NCI-H1436 (cell line): ENCODE results near the gene GNA15.

Source experiments
- DNase-seq: peaks from one replicate; lab custom pipeline; 2025; lab: John Stamatoyannopoulos, UW

GNA15 gene

DNA sequence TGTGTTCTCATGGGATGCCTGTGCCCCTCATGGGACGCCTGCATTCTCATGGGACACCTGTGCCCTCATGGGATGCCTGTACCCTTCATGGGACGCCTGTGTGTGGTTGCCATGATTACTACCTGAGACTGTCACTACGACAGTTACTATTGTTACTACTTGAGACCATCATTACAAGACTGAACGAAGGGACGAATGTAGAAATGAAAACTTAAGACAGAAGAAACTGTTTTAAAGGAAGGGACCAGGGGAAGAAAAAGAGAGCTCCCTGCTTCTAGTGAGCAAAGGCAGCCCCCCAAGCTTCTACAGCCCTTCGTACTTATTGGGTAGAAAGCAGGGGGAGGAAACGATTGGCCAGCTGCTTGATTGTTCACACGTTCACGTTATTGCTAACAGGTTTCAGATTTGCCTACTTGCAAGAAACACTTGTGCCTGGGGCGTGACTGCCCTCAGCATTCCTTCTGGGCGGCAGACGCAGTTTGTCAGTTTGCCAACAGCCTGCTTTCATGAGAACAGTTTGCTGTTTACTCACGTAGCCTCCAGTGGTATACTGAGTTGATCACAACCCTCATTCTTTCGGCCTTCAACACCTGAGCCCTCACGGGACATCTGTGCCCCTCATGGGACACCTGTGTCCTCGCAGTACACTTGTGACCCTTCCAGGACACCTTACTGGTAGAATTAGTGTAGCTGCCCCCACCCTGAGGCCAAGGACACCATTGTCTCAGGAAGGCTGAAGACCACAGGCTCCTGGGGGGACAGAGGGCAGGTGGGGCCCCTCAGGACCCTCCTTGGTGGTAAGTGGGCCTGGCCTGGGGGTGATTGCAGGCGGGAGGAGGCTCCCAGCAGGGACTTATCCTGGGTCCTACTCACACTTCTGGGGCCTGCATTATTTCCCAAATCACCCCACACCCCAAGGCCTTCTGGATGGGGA is 40.2 kb downstream of the GNA15 start:
- DNase-seq: peak; percentile 8

DNA sequence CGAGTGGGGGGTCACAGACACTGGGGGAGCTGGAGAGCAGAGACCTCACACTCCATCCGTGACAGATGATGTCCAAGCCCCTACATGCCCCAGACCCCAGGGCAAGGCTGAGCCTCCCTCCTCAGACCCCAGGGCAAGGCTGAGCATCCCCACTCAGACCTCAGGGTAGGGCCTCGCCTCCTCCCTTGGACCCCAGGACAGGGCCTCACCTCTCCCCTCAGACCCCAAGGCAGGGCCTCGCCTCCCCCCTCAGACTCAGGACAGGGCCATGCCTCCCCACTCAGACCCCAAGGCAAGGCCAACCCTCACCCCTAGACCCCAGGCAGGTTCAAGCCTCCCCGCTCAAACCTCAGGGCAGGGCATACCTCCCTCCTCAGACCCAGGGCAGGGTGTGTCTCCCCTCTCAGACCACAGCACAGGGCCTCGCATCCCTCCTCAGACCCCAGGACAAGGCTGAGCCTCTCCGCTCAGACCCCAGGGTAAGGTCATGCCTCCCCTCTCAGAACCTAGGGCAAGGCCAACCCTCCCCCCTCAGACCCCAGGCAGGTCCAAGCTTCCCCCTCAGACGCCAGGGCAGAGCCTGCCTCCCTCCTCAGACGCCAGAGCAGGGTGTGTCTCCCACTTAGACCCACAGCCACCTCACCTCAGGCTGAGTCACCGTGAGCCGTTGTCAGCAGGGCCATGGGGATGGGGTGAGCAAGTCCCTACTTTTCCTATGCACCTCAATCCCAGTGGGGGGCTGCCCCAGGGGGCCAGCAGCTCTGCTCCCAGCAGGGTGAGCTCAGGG is 41.1 kb downstream of the GNA15 start:
- no peak for DNase-seq

DNA sequence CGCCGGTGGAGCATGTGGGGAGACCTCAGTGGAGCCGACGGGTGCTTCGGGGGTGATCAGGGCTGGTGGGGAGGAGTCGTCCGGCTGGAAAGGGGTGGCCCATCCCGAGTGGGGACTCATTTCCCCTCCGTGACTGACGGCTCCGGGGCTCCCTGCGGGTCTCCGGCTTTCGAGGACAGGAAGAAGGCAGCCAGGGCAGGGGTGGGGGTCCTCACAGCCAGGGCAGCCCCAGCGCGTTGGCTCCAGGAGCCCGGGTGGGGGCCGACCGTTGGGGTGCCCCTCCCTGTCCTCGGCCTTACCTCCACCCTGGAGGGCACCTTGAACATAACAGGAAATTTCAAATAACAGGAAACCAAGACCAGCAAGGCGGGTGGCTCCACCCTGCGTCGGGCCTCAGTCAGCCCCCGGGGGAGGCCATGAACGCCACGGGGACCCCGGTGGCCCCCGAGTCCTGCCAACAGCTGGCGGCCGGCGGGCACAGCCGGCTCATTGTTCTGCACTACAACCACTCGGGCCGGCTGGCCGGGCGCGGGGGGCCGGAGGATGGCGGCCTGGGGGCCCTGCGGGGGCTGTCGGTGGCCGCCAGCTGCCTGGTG is 42.6 kb downstream of the GNA15 start, which contains the start of gene S1PR4:
Gene S1PR4 (plus strand): TSS at position 393 of the 596 bp plus-strand sequence. CDS start 24 bp downstream, at position 417.
- DNase-seq: no peak

DNA sequence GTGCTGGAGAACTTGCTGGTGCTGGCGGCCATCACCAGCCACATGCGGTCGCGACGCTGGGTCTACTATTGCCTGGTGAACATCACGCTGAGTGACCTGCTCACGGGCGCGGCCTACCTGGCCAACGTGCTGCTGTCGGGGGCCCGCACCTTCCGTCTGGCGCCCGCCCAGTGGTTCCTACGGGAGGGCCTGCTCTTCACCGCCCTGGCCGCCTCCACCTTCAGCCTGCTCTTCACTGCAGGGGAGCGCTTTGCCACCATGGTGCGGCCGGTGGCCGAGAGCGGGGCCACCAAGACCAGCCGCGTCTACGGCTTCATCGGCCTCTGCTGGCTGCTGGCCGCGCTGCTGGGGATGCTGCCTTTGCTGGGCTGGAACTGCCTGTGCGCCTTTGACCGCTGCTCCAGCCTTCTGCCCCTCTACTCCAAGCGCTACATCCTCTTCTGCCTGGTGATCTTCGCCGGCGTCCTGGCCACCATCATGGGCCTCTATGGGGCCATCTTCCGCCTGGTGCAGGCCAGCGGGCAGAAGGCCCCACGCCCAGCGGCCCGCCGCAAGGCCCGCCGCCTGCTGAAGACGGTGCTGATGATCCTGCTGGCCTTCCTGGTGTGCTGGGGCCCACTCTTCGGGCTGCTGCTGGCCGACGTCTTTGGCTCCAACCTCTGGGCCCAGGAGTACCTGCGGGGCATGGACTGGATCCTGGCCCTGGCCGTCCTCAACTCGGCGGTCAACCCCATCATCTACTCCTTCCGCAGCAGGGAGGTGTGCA is 43.3 kb downstream of the GNA15 start:
- DNase-seq: no peak

DNA sequence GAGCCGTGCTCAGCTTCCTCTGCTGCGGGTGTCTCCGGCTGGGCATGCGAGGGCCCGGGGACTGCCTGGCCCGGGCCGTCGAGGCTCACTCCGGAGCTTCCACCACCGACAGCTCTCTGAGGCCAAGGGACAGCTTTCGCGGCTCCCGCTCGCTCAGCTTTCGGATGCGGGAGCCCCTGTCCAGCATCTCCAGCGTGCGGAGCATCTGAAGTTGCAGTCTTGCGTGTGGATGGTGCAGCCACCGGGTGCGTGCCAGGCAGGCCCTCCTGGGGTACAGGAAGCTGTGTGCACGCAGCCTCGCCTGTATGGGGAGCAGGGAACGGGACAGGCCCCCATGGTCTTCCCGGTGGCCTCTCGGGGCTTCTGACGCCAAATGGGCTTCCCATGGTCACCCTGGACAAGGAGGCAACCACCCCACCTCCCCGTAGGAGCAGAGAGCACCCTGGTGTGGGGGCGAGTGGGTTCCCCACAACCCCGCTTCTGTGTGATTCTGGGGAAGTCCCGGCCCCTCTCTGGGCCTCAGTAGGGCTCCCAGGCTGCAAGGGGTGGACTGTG is 44.0 kb downstream of the GNA15 start:
- no peak for DNase-seq

DNA sequence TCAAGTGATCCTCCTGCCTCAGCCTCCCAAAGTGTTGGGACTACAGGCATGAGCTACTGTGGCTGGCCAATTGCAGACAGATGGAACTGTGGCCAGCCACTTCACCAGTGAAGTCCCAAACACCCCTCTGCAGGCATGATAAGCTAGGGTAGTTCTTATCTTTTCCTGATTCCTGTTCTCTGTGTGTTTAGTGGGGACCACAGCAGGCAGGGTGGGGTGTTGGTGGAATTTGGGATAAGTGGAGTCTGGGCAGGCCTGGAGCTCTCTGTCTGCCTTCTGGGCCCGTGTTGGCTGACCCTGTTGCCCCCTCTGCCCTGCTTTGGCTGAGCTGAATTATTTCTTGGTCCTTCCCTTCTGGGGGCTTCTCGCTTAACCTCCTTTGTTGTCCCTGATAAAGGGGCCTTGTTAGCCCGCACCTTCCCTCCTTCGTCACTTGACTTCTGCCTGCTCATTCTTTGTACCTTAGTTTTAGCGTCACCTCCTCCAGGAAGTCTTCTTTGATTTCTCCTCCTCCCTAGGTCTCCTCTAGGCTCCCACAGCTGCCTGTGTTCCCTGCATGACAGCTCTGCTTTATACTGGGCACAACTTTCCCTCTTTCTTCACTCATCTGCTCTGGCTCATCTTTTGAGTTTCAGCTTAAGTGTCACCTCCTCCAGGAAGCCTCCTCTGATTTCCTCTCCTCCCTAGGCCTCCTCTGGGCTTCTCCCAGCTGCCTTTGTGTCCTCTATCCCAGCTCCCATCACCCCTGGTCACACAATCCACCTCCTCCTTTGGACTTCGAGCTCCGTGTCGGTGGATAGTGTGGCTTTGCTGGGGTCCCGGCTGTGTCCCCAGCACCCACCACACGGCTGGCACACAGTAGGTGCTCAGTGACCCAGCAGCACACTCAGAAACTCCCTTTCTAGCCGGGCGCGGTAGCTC is 48.1 kb downstream of the GNA15 start:
- no peak for DNase-seq

DNA sequence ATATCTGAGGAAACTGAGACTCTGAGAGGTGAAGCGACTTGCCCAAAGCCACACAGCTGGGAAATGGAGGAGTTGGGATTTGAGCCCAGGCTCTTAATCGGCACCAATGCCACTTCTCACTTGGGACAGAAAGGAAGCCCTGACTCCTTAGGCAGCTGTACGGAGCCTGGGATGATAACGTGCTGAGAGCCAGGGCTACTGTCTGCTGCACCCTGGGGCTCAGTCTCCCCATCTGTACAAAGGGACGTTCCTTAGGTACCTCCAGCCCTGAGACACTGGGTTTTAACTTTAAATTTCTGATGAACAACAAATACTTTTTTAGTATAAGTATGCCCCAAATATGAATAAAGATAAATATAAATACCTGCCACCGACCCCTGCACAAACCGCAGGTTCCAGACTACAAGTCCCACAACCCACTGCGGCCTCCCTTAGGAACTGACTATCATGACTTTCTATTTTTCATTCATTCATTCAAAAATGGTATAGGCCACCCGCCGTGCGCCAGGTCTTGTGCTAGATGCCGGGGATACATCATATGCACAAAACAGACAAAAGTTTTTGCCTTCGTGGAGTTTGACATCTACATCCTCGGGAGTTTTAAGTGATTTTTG is 49.1 kb downstream of the GNA15 start:
- peak; percentile 47 for DNase-seq

DNA sequence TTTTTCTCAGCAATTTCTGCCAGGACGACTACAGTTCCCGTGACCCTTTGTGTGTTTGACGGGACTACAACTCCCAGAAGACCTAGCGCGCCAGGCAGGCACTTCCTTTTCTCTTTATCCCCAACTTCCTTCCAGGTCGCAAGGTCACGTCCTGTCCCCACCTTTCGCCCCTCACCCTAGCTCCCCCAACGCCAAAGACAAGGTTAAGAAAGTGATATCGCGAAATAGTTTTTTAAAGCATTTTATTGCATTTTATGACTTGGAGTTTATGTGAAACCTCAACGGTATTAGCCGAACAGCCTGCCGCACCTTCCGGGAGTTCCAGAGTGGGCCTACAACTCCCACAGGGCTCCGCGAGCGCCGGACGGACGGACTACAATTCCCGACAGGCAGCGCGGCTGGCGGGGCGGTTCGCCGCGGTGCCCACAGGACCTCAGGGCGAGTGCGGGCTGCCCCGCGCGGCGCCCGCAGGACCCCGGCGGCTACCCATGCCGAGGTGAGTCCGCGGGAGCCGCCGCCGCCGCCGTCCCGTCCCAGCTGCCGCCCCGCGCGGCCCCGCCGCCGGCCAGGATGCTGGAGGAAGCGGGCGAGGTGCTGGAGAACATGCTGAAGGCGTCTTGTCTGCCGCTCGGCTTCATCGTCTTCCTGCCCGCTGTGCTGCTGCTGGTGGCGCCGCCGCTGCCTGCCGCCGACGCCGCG is 49.8 kb downstream of the GNA15 start, which contains the start of gene NCLN:
Gene NCLN (plus strand): TSS at position 470 of the 699 bp plus-strand sequence. CDS start 101 bp downstream, at position 571.
- DNase-seq: peak; percentile 91

DNA sequence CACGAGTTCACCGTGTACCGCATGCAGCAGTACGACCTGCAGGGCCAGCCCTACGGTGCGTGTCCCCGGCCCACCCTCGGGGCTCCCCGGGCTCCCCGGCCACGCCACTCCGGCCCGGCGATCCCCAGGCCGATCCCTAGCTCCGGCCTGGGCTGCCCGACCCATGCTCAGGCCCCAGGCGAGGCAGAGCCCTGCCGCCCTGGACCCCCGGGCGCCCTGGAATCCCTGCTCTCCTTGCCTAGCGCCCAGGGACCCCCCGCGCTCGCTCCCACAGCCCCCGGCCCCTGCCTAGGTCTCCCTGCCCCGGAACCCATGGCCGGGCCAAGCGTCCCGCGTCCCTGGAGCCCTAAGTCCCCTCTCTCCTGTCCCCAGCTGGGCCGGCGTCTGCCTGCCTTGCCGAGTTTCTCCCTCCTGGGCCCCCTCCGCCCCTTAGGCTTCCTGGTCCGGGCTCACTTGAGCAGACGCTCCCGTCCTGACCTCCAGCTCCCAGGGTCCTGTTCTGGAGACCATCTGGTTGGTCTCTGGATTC is 50.4 kb downstream of the GNA15 start:
- no peak for DNase-seq

DNA sequence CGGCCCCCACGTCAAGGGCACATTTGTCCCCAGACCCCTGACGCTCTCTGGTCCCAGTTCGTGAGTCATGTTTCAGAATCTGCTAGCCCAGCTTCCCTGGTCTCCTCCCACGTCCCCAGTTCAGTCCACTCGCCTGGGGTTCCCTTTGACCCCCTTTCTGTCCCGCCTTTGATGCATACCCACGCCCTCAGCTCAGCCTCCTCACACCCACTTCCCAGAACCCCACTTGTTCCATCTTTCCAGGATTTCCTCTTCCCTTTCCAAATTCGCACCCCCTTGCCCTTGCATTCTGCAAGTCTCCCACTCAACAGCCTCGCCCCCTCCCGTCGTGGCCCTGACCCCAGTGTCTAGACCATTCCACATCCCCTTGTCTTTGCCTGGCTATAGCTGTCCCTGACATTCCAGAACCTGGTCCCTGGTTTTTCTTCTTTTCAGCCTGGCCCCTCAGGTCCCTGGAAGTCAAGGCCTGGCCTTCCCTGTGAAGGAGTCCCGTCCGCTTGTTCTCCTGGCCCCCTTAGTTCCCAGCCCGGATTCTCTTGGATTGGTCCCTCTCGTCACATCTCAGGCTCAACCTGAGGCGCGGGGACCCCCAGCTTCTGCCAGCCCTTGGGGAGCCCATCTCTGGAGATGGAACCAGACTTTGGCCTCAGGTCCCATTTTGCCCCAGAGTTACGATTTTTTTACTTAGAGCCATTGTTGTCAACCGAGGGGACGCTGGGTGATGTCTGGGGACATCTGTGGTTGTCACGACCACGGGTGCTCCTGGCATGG is 51.2 kb downstream of the GNA15 start:
- no peak for DNase-seq

DNA sequence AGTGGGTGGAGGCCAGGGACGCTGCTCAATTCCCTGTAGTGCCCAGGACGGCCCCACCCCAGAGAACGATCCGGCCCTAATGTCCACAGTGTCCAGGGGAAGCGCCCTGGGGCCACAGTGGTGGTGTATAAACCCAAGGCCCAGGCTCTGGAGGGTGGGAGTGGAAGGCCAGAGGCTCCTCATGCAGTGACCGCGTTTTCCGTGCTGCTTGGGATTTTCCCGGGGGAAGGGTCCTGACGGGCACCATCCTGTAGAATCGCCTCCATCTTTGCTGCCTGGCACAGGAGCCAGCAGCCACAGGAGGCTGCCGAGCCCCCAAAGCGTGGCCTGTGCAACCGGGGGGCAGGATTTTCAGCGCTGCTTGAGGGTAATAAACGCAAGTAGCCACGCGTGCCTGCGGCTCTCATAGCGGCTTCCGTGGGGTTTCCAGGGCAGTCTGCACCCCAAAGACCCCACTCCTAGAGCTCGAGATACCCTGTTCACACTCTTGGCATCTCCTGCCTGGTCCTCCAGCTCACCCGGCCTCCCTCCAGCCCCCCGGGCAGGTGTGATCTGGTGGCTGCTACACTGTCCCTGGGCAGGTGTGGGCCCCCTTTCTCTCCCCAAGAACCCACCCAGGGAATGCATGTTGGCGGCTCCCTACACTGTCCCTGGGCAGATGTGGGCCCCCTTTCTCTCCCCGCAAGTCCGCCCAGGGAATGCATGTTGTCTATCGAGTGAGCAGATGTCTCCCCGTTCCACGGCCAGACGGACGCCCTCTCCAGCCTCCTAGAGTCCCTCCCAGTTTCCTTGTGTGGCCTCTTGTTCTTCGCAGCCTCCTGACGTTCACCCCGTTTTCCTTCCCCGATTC is 52.1 kb downstream of the GNA15 start:
- DNase-seq: no peak

DNA sequence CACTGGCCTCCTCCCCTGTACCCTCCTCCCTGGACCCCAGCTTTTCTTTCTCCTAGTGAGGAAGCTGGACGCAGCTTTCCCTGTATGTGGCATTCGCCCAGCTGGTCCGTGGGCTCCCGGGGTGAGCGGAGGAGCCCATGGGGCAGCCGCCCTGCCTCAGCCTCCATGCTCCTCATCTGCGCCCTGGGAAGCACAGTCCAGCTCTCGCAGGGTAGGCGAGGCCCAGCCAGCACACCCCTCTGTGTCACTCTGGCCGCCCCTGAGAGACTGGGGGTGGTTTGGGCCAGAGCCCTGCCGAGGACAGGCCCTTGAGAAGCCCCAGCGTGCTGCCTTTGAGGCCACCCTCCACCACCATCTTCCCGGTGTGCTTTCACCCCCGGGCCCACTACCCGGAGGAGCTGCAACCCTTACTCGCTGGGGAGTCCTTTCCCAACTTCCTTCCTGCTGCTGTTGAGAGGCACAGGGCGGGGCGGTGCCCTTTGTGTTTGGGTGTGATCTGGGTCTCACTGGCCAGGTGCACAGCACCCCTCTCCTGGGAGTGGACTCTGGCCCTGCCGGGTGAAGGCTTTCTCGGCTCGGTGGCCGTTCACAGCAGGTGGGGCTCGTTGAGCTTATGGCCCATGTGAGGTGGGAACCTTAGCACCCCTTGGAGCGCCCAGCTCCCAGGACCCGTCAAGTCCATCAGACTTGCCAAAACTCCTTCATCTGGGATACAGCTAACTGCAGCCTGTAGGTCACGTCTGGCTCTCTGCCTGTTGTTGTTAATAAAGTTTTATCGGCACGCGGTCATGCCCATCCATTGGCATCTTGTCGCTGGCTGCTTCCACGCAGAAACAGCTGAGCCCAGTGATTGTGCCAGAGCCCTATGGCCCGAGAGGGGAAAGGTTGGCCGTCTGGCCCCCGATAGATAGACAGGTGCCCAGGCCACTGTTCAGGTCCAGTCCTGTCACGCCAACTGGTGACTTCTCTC is 53.1 kb downstream of the GNA15 start:
- no peak for DNase-seq

DNA sequence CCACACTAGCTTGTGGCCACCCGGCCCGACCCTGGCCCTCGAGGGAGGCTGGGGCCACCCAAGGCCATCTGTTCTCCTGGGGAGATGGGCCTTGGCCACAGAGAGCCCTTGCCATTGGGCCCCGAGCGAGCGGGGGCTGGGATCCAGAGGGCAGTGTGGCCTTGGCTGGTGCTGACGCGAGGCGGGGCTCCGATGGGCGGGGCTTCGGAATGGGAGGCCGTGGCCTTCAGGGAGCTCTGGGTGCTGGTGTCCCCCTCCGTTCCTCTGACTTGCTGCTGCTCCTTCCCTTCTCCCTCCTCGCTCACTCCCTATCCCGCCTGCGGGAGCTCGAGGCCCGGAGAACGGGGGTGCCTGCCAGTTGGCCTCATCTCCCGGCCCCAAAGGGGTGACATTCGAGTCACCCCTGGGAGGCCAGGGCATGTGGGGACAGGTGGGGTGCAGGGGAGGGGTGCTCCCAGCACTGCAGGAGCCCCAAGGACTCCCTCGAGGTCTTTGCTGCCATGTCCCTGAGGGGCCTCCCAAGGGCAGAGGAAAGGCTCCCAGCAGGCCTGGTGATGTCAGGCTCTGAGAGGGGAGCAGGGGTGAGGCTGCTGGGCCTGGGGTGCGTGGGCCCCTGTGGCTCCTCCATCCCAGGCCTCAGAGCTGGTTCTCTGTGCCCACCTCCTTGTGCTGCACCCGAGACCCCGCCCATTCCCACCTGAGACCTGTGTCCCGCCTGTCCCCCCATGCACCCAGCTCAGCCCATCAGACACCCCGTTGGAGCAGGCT is 54.1 kb downstream of the GNA15 start:
- DNase-seq: no peak

DNA sequence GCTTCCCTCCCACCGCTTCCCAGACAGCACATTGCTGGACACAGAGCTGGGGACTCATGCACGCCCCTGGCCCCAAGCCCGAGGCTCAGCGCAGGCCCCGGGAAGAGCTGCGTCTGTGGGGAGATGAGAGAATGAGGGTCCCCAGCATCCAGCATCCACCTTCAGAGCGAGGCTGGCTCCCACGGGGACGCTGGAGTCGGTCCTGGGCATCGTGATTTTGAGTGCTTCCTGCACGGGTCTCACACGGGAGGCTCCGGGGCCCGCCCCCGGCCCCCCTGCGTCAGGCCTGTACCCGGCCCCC is 54.6 kb downstream of the GNA15 start:
- no peak for DNase-seq
